Liver (tissue), 9 donors: ENCODE results near the gene GPR183. TPM values are rescaled to one million over a fixed set of nuclear protein-coding genes. Genes with fewer than 3 reads are reported as not detected.

Experiments
- DNase-seq: peaks from one replicate; pipeline ENCODE4 v3.0.0-alpha.2; 2017; ENCODE audit warnings: low spot score
- H3K27ac ChIP-seq, 2 donors: one replicate each; pipeline ENCODE4 v1.7.0; 2013; ENCODE audit warnings: inconsistent platforms in 2 of 2, low read length in 2 of 2, control low read depth in 1 of 2, low read depth in 1 of 2, mild to moderate bottlenecking in 1 of 2
- H3K27me3 ChIP-seq, 4 donors: one replicate each; pipeline versions ENCODE4 v1.6.1 to v1.7.0; 2013; ENCODE audit warnings: low read length in 3 of 4, inconsistent platforms in 1 of 4, mild to moderate bottlenecking in 1 of 4, moderate library complexity in 1 of 4; ENCODE audit not compliant: control insufficient read depth in 4 of 4, insufficient read depth in 4 of 4
- H3K36me3 ChIP-seq, 4 donors: one replicate each; pipeline versions ENCODE4 v1.6.1 to v1.7.0; 2013; ENCODE audit warnings: low read length in 3 of 4, mild to moderate bottlenecking in 3 of 4, low read depth in 1 of 4, moderate library complexity in 1 of 4; ENCODE audit not compliant: control insufficient read depth in 4 of 4, insufficient read depth in 3 of 4
- H3K4me1 ChIP-seq, 4 donors: one replicate each; pipeline versions ENCODE4 v1.6.1 to v1.7.0; 2013; ENCODE audit warnings: low read length in 3 of 4, mild to moderate bottlenecking in 3 of 4, moderate library complexity in 1 of 4; ENCODE audit not compliant: control insufficient read depth in 4 of 4, insufficient read depth in 4 of 4
- H3K4me3 ChIP-seq, 3 donors: one replicate each; pipeline versions ENCODE4 v1.6.1 to v1.7.0; 2013; ENCODE audit warnings: low read length in 3 of 3, control low read depth in 1 of 3, low read depth in 1 of 3, mild to moderate bottlenecking in 1 of 3
- H3K9ac ChIP-seq, 2 donors: one replicate each; pipeline ENCODE4 v1.7.0; 2013; ENCODE audit warnings: low read length in 2 of 2, mild to moderate bottlenecking in 2 of 2, moderate library complexity in 2 of 2, control low read depth in 1 of 2, low read depth in 1 of 2
- H3K9me3 ChIP-seq, 4 donors: one replicate each; pipeline versions ENCODE4 v1.6.1 to v1.7.0; 2013; ENCODE audit warnings: low read length in 3 of 4; ENCODE audit not compliant: control insufficient read depth in 4 of 4
- EGR1 ChIP-seq, 2 donors: IDR thresholded peaks; 2 replicates each; pipeline ENCODE4 v1.6.1; 2016 to 2018; ENCODE audit warnings: antibody characterized with exemption in 2 of 2, low read depth in 2 of 2
- FOXA1 ChIP-seq: IDR thresholded peaks from 2 replicates; pipeline ENCODE4 v1.6.1; 2016; ENCODE audit warnings: antibody characterized with exemption
- FOXA2 ChIP-seq: IDR thresholded peaks from 2 replicates; pipeline ENCODE4 v1.6.1; 2016; ENCODE audit warnings: antibody characterized with exemption
- GABPA ChIP-seq, 2 donors: IDR thresholded peaks in 1 of 2; conservative IDR thresholded peaks in 1 of 2; 2 replicates each; pipeline ENCODE4 v1.6.1; 2016; ENCODE audit warnings: antibody characterized with exemption in 2 of 2, mild to moderate bottlenecking in 1 of 2, moderate library complexity in 1 of 2
- HNF4A ChIP-seq, 2 donors: conservative IDR thresholded peaks; 2 replicates each; pipeline ENCODE4 v1.6.1; 2016; ENCODE audit warnings: antibody characterized with exemption in 2 of 2, mild to moderate bottlenecking in 2 of 2
- HNF4G ChIP-seq: IDR thresholded peaks from 2 replicates; pipeline ENCODE4 v1.6.1; 2016; ENCODE audit warnings: antibody characterized with exemption
- JUND ChIP-seq, 2 donors: IDR thresholded peaks; 2 replicates each; pipeline ENCODE4 v1.6.1; 2016; ENCODE audit warnings: antibody characterized with exemption in 2 of 2
- NR2F2 ChIP-seq: IDR thresholded peaks from 2 replicates; pipeline ENCODE4 v1.6.1; 2016; ENCODE audit warnings: antibody characterized with exemption
- RAD21 ChIP-seq, 2 donors: IDR thresholded peaks; 2 replicates each; pipeline ENCODE4 v1.6.1; 2016; ENCODE audit warnings: antibody characterized with exemption in 2 of 2, mild to moderate bottlenecking in 2 of 2
- RXRA ChIP-seq, 2 donors: IDR thresholded peaks; 2 replicates each; pipeline ENCODE4 v1.6.1; 2017 to 2018; ENCODE audit warnings: antibody characterized with exemption in 2 of 2, mild to moderate bottlenecking in 1 of 2
- SP1 ChIP-seq: IDR thresholded peaks from 2 replicates; pipeline ENCODE4 v1.6.1; 2018; ENCODE audit warnings: antibody characterized with exemption, mild to moderate bottlenecking
- TAF1 ChIP-seq: conservative IDR thresholded peaks from 2 replicates; pipeline ENCODE4 v1.6.1; 2016; ENCODE audit warnings: antibody characterized with exemption, mild to moderate bottlenecking
- YY1 ChIP-seq: IDR thresholded peaks from 2 replicates; pipeline ENCODE4 v1.6.1; 2016; ENCODE audit warnings: antibody characterized with exemption, mild to moderate bottlenecking
- WGBS: extraction: QIAGEN DNeasy Blood & Tissue Kit; methylation state at CpG from one replicate; pipeline ENCODE4 v1.1.7; 2013; 5-methylcytosine and 5-hydroxymethylcytosine counted together
- polyA plus RNA-seq, 2 donors: library from polyadenylated mRNA; stranded (reverse) in 1 of 2; unstranded in 1 of 2; fragments of 200-250 nt in 1 of 2; fragments of >200 nt in 1 of 2; fragmentation: Nextera tagmentation in 1 of 2; extraction: Ambion mirVana in 1 of 2; gene quantifications; one replicate each; pipeline versions ENCODE4 v1.2.1 to v1.2.3, GENCODE V29; 2013 to 2015
- total RNA-seq, 2 donors: library from RNA; depleted of rRNA; stranded (reverse); fragments of >200 nt; gene quantifications; one replicate each; pipeline ENCODE4 v1.2.3, GENCODE V29; 2014
- TF ChIP-seq, protein P1 (sequence below): IDR thresholded peaks from 2 replicates; pipeline ENCODE4 v1.6.1; 2016; ENCODE audit warnings: antibody characterized with exemption, mild to moderate bottlenecking
- TF ChIP-seq, protein P2 (sequence below): IDR thresholded peaks from 2 replicates; pipeline ENCODE4 v1.6.1; 2016; ENCODE audit warnings: antibody characterized with exemption
- TF ChIP-seq, protein P3 (sequence below): IDR thresholded peaks from 2 replicates; pipeline ENCODE4 v1.6.1; 2016; ENCODE audit warnings: antibody characterized with exemption
- TF ChIP-seq, protein P4 (sequence below): fragments of 150-350 bp; IDR thresholded peaks from 2 replicates; pipeline ENCODE4 v1.5.1; 2017; ENCODE audit warnings: improper control_type of control experiment, low read depth, low read length; ENCODE audit not compliant: missing input control
- TF ChIP-seq, protein P5 (sequence below): IDR thresholded peaks from 2 replicates; pipeline ENCODE4 v1.6.1; 2016; ENCODE audit warnings: antibody characterized with exemption
- donor health status: healthy.
- donor health status: healthy.
- donor health status: healthy.
- donor health status: healthy.
- donor health status: healthy.

GPR183 gene
- total and polyA plus RNA-seq, 4 donors, result 0.89 to 4.3 (median 2.9) TPM

DNA sequence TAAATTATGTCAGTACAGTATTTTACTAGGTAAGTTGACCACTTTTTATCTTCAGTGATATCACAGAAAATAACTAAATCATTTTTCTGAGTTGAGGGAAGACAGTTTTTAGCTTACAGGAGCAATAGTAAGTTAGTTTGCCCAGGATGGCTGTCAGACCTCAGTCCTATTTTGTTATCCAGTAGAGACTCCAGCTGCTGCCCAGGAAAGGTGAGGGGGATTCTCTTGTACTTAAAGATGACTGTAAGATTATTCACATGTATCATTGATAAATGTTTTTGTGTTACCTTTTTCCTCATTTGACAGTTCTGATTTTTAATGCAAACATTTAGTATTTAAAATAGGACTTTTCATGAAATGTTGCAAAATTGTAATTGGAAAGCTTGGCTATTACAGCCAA is 14.5 kb upstream of the GPR183 start:
- H3K4me1 ChIP-seq, result no peaks in the 10 kb centered on the region
- H3K27me3 ChIP-seq, result no peaks in the 10 kb centered on the region
- H3K9me3 ChIP-seq, result no peaks in the 10 kb centered on the region
- no peak overlapping the region for H3K27ac ChIP-seq
- H3K36me3 ChIP-seq, result peaks cover 1 to 7% (median 3%) of the 10 kb centered on the region in 4 donors
- no peak for TF ChIP-seq HNF4G
- no peak for TF ChIP-seq RAD21 (IDR thresholded peaks at IDR 0.05)
- no peak for TF ChIP-seq SP1
- TF ChIP-seq, protein P1, sequence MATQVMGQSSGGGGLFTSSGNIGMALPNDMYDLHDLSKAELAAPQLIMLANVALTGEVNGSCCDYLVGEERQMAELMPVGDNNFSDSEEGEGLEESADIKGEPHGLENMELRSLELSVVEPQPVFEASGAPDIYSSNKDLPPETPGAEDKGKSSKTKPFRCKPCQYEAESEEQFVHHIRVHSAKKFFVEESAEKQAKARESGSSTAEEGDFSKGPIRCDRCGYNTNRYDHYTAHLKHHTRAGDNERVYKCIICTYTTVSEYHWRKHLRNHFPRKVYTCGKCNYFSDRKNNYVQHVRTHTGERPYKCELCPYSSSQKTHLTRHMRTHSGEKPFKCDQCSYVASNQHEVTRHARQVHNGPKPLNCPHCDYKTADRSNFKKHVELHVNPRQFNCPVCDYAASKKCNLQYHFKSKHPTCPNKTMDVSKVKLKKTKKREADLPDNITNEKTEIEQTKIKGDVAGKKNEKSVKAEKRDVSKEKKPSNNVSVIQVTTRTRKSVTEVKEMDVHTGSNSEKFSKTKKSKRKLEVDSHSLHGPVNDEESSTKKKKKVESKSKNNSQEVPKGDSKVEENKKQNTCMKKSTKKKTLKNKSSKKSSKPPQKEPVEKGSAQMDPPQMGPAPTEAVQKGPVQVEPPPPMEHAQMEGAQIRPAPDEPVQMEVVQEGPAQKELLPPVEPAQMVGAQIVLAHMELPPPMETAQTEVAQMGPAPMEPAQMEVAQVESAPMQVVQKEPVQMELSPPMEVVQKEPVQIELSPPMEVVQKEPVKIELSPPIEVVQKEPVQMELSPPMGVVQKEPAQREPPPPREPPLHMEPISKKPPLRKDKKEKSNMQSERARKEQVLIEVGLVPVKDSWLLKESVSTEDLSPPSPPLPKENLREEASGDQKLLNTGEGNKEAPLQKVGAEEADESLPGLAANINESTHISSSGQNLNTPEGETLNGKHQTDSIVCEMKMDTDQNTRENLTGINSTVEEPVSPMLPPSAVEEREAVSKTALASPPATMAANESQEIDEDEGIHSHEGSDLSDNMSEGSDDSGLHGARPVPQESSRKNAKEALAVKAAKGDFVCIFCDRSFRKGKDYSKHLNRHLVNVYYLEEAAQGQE, result no peak
- no peak for TF ChIP-seq YY1
- TF ChIP-seq EGR1 (IDR thresholded peaks at IDR 0.05; ENCODE audit: low read depth in 2 of 2), result no peak
- no peak overlapping the region for H3K9ac ChIP-seq
- DNase-seq, result no peak
- H3K4me3 ChIP-seq, result no peak overlapping the region

DNA sequence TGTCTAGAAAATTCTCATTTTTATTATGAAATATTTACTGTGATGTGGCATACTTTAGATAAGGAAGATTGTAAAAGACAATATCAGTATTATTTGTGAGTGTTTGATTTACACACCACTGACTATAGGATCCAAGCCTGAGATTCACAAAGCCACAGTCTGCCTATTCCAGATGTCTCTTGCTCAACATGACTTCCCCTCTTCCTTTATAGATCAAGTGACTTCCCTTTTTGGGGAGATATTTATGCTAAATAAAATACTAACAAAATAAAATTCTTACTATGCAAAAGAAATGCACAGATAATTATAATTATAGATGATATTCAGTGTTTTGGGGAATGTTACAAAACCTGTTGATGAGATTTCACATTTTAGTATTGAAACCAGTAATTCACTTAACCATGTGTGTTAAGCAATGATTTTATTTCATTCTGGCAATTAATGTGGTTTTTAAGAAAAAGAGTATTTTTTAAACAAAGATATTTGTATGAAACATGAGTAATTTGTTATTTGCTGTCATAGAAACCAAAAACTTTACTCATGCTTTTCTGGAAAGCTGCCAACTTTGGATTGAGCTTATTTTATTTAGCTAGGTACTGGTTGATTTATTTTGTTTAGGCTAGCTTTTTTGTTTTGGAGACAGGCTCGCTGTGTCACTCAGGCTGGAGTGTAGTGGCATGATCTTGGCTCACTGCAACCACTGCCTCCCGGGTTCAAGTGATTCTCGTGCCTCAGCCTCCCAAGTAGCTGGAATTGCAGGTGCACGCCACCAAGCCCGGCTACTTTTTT is 13.7 kb upstream of the GPR183 start:
- TF ChIP-seq, protein P2, sequence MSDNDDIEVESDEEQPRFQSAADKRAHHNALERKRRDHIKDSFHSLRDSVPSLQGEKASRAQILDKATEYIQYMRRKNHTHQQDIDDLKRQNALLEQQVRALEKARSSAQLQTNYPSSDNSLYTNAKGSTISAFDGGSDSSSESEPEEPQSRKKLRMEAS, result no peak
- TF ChIP-seq, protein P3, sequence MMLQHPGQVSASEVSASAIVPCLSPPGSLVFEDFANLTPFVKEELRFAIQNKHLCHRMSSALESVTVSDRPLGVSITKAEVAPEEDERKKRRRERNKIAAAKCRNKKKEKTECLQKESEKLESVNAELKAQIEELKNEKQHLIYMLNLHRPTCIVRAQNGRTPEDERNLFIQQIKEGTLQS, result no peak
- TF ChIP-seq, protein P1, result no peak
- TF ChIP-seq HNF4G (no peak), SP1 (no peak), NR2F2 (no peak), JUND (IDR thresholded peaks at IDR 0.05) (no peak), EGR1 (IDR thresholded peaks at IDR 0.05; ENCODE audit: low read depth in 2 of 2) (no peak), TAF1 (no peak), RXRA (IDR thresholded peaks at IDR 0.05) (no peak), FOXA2 (no peak), HNF4A (conservative IDR thresholded peaks at IDR 0.05) (no peak), FOXA1 (no peak), GABPA (IDR thresholded peaks at IDR 0.05 in 1 of 2, conservative IDR thresholded peaks at IDR 0.05 in 1 of 2) (no peak), YY1 (no peak), RAD21 (IDR thresholded peaks at IDR 0.05) (no peak)
- TF ChIP-seq, protein P4, sequence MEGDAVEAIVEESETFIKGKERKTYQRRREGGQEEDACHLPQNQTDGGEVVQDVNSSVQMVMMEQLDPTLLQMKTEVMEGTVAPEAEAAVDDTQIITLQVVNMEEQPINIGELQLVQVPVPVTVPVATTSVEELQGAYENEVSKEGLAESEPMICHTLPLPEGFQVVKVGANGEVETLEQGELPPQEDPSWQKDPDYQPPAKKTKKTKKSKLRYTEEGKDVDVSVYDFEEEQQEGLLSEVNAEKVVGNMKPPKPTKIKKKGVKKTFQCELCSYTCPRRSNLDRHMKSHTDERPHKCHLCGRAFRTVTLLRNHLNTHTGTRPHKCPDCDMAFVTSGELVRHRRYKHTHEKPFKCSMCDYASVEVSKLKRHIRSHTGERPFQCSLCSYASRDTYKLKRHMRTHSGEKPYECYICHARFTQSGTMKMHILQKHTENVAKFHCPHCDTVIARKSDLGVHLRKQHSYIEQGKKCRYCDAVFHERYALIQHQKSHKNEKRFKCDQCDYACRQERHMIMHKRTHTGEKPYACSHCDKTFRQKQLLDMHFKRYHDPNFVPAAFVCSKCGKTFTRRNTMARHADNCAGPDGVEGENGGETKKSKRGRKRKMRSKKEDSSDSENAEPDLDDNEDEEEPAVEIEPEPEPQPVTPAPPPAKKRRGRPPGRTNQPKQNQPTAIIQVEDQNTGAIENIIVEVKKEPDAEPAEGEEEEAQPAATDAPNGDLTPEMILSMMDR, result no peak
- TF ChIP-seq, protein P5, sequence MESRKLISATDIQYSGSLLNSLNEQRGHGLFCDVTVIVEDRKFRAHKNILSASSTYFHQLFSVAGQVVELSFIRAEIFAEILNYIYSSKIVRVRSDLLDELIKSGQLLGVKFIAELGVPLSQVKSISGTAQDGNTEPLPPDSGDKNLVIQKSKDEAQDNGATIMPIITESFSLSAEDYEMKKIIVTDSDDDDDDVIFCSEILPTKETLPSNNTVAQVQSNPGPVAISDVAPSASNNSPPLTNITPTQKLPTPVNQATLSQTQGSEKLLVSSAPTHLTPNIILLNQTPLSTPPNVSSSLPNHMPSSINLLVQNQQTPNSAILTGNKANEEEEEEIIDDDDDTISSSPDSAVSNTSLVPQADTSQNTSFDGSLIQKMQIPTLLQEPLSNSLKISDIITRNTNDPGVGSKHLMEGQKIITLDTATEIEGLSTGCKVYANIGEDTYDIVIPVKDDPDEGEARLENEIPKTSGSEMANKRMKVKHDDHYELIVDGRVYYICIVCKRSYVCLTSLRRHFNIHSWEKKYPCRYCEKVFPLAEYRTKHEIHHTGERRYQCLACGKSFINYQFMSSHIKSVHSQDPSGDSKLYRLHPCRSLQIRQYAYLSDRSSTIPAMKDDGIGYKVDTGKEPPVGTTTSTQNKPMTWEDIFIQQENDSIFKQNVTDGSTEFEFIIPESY, result no peak
- H3K9ac ChIP-seq, result no peak overlapping the region
- no peaks in the 10 kb centered on the region for H3K27me3 ChIP-seq
- DNase-seq, result no peak
- H3K36me3 ChIP-seq, result peaks cover 0 to 7% (median 3%) of the 10 kb centered on the region in 4 donors
- 91% methylated on average over 5 of the region's 5 CpGs for WGBS
- no peak overlapping the region for H3K27ac ChIP-seq
- no peaks in the 10 kb centered on the region for H3K9me3 ChIP-seq
- no peak overlapping the region for H3K4me3 ChIP-seq
- no peaks in the 10 kb centered on the region for H3K4me1 ChIP-seq
